Psoas muscle (tissue), 8 donors: ENCODE results near the gene TRAPPC12. TPM values are rescaled to one million over a fixed set of nuclear protein-coding genes. Genes with fewer than 3 reads are reported as not detected.

Experiments used
- ATAC-seq, 4 donors: fragments of 200-7000 bp; cut with Tn5 transposase; one replicate each; pipeline ENCODE4 v1.9.1; 2020; ENCODE audit warnings: moderate library complexity in 3 of 4, mild to moderate bottlenecking in 2 of 4
- DNase-seq, 2 donors: peaks; one replicate each; pipeline ENCODE4 v3.0.0-alpha.2; 2020
- H3K27ac ChIP-seq: fragments of 200-600 bp; one replicate; pipeline ENCODE4 v1.8.0; 2022
- H3K27me3 ChIP-seq, 3 donors: fragments of 200-600 bp in 1 of 3; one replicate each; pipeline versions ENCODE4 v1.6.1 to v1.8.0; 2013 to 2022; ENCODE audit warnings: low read length in 2 of 3, mild to moderate bottlenecking in 2 of 3, moderate library complexity in 1 of 3; ENCODE audit not compliant: insufficient read depth in 3 of 3
- H3K36me3 ChIP-seq, 2 donors: fragments of 200-600 bp in 1 of 2; one replicate each; pipeline versions ENCODE4 v1.6.1 to v1.8.0; 2013 to 2022; ENCODE audit warnings: low read depth in 1 of 2, mild to moderate bottlenecking in 1 of 2, moderate library complexity in 1 of 2; ENCODE audit not compliant: insufficient read depth in 1 of 2
- H3K4me1 ChIP-seq: fragments of 200-600 bp; one replicate; pipeline ENCODE4 v1.8.0; 2022
- H3K4me3 ChIP-seq: fragments of 200-600 bp; one replicate; pipeline ENCODE4 v1.8.0; 2022; ENCODE audit warnings: mild to moderate bottlenecking
- H3K9me3 ChIP-seq: fragments of 200-600 bp; one replicate; pipeline ENCODE4 v1.8.0; 2022
- WGBS, 3 donors: extraction: QIAGEN DNeasy Blood & Tissue Kit; methylation state at CpG; one replicate each; pipeline versions ENCODE4 v1.1.6 to v1.1.7; 2013; 5-methylcytosine and 5-hydroxymethylcytosine counted together
- intact Hi-C, 2 donors: fragments of 100-400 bp; cut with DNase I; formaldehyde crosslinking; loops; one replicate each; pipeline versions ENCODE4 v1.11.0 to v1.14.2; 2022
- polyA plus RNA-seq, 3 donors: library from polyadenylated mRNA; stranded (reverse); fragments of 200-250 nt; gene quantifications; one replicate each; pipeline ENCODE4 v1.2.3, GENCODE V29; 2013
- total RNA-seq, 4 donors: library from RNA; stranded (reverse); fragmentation: NEBNext Ultra II Directional in 2 of 4; extraction: Animal tissue kit (Norgen Biotek cat#: 25700) in 2 of 4; gene quantifications; one replicate each; pipeline versions ENCODE4 v1.2.1 to v1.2.4, GENCODE V29; 2021 to 2023
- TF ChIP-seq, protein P1 (sequence below): fragments of 200-600 bp; IDR thresholded peaks from one replicate; pipeline ENCODE4 v1.8.0; 2022; ENCODE audit warnings: antibody characterized with exemption
- donor health status: healthy with polysubstance abuse.
- donor health status: DM: no; HTN: no; CAD: no; lungs with moderate emphysema.
- donor health status: Bipolar disorder and iron deficiency.
- donor health status: healthy.
- donor health status: DM: yes; HTN: yes; CAD: no.
- donor health status: DM: no; HTN: no; CAD: no.
- donor health status: DM: no; HTN: no; CAD: no.
- donor health status: DM: yes; HTN: yes; CAD: no.

Gene TRAPPC12
- total and polyA plus RNA-seq, 7 donors = 28.7 to 90.3 (median 56.7) TPM

DNA sequence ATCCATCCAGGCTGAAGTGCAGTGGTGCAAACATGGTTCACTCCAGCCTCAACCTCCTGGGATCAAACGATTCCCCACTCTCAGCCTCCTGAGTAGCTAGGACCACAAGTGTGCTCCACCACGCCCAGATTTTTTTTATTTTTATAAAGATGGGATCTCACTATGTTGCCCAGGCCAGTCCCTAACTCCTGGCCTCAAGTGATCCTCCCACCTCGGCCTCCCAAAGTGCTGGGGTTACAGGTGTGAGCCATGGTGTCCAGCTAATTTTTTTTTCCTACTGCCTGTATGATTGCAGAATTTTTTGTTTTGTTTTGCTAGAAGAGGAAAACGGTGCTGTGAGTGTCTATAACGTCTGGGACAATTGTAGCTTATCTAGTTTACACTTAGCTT lies 101.5 kb downstream of the TRAPPC12 start:
- no peak overlapping the region for H3K4me3 ChIP-seq
- DNase-seq = no peak

DNA sequence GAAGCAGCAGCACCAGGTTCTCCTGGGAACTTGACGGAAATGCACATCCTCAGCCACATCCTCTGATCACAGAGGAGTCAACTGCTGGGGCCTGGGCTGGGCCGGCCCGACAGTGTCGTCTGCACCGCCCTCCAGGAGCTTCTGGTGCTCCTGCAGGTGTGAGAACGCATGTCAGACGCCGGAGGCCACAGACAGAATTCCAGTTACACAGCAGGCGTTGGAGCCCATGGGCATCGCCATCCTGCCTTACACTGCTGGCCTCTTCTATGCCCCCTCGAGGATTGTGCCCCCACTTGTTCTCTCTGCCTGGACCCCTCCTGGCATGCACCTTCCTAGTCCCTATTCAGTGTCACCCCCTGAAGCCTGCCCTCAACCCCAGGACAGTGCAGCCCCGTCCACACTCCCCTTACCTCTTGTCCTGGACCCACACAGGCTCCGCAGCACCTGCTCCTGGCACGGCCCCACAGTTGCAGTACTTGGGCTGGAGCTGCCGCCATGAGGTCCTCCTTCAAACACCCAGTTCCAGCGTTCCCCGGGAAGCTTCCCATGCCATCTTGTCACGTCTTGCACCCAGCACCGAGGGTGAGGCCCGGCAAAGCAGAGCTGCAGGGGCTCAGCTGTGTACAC lies 102.4 kb downstream of the TRAPPC12 start:
- 94 to 96% (median 95%) methylated on average over 20 of the region's 20 CpGs for WGBS, 3 donors

More for the DNA sequence above, 101.5 kb downstream of the TRAPPC12 start:
- Histone ChIP-seq H3K27me3 (no peaks in the 10 kb centered on the region), H3K9me3 (no peaks in the 10 kb centered on the region), H3K27ac (no peak overlapping the region), H3K4me1 (peaks cover 15% of the 10 kb centered on the region), H3K36me3 (peaks cover 0 to 42% of the 10 kb centered on the region in 2 donors)
- 86 to 92% (median 89%) methylated on average over 5 of the region's 5 CpGs for WGBS, 3 donors
- TF ChIP-seq, protein P1, sequence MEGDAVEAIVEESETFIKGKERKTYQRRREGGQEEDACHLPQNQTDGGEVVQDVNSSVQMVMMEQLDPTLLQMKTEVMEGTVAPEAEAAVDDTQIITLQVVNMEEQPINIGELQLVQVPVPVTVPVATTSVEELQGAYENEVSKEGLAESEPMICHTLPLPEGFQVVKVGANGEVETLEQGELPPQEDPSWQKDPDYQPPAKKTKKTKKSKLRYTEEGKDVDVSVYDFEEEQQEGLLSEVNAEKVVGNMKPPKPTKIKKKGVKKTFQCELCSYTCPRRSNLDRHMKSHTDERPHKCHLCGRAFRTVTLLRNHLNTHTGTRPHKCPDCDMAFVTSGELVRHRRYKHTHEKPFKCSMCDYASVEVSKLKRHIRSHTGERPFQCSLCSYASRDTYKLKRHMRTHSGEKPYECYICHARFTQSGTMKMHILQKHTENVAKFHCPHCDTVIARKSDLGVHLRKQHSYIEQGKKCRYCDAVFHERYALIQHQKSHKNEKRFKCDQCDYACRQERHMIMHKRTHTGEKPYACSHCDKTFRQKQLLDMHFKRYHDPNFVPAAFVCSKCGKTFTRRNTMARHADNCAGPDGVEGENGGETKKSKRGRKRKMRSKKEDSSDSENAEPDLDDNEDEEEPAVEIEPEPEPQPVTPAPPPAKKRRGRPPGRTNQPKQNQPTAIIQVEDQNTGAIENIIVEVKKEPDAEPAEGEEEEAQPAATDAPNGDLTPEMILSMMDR = no peak
- intact Hi-C loops = no loop called here
- ATAC-seq = no peak

DNA sequence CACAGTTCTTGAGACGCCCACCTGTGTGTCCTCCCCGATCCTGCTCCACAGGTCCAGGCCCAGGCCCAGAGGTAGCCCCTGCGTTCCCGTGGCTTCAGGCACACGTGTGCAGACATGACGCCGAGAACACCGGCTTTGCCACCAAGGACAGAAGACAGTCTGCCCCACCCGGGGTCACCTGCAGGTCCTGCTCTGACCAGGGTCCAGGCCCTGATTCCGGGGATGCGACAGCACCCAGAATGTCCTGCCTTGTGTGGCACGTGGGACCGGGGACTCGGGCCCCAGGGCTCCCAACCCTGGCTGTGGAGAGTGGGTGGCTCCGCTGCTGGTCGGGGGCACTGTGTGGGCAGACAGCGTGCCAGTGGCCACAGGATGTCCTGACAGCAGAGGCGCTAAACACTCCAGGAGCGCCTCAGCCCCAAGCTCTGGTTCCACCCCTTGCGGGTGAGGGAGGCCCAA lies 102.9 kb downstream of the TRAPPC12 start:
- 94 to 96% (median 96%) methylated on average over 20 of the region's 20 CpGs for WGBS, 3 donors
- H3K36me3 ChIP-seq = peaks cover 0 to 44% of the 10 kb centered on the region in 2 donors

More for the DNA sequence above, 102.4 kb downstream of the TRAPPC12 start:
- TF ChIP-seq, protein P1 = no peak
- H3K4me1 ChIP-seq = peaks cover 6% of the 10 kb centered on the region
- no peaks in the 10 kb centered on the region for H3K27me3 ChIP-seq
- no peak overlapping the region for H3K27ac ChIP-seq
- H3K36me3 ChIP-seq = peaks cover 0 to 44% of the 10 kb centered on the region in 2 donors
- DNase-seq (peak in 1 of 2 donors; percentile 38), ATAC-seq (no peak)
- intact Hi-C loops = no loop called here
- H3K9me3 ChIP-seq = no peaks in the 10 kb centered on the region
- no peak overlapping the region for H3K4me3 ChIP-seq

DNA sequence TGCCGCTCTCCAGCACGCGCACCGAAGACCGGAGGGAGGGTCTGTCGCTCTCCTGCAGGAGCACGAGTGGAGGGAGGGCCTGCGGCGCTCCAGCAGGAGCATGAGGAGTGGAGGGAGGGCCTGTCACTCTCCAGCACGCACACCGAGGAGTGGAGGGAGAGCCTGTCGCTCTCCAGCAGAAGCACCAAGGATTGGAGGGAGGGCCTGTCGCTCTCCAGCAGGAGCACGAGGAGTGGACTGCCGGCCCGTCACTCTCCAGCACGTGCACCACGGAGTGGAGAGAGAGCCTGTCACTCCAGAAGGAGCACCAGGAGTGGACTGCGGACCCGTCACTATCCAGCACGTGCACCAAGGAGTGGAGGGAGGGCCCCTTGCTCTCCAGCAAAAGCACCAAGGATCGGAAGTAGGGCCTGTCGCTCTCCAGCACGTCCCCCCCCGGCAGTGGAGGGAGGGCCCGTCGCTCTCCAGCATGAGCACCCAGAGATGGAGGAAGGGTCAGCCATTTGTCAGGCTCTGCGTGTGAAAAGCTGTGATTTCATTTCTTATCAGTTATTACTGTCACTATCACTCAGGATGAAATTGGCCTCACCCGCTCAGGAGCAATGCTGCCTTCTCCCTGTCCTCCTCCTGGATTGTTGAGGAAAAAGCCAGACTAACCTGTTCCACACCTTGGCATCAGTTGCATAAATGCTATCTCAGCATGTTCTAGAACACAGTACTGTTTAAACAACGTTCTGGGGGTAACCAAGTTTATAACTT lies 103.9 kb downstream of the TRAPPC12 start:
- TF ChIP-seq, protein P1 = no peak
- Histone ChIP-seq H3K36me3 (peaks cover 0 to 34% of the 10 kb centered on the region in 2 donors), H3K4me3 (no peak overlapping the region), H3K4me1 (peaks cover 9% of the 10 kb centered on the region), H3K27me3 (no peaks in the 10 kb centered on the region), H3K9me3 (no peaks in the 10 kb centered on the region), H3K27ac (no peak overlapping the region)
- intact Hi-C loops = no loop called here
- 85 to 87% (median 87%) methylated on average over 28 to 30 of the region's 30 CpGs for WGBS, 3 donors
- DNase-seq (peak; percentile 60 to 80), ATAC-seq (peak; percentile 19 to 72 (median 50))

More for the DNA sequence above, 102.9 kb downstream of the TRAPPC12 start:
- Histone ChIP-seq H3K4me3 (no peak overlapping the region), H3K27ac (no peak overlapping the region), H3K9me3 (no peaks in the 10 kb centered on the region), H3K4me1 (peaks cover 7% of the 10 kb centered on the region), H3K27me3 (no peaks in the 10 kb centered on the region)
- ATAC-seq = no peak
- TF ChIP-seq, protein P1 = no peak
- peak in 1 of 2 donors; percentile 46 for DNase-seq
- intact Hi-C loops = no loop called here
